ENCODE results near the gene ACKR1. TPM values are rescaled to one million over a fixed set of nuclear protein-coding genes. Genes with fewer than 3 reads are reported as not detected.

Gene ACKR1, protein sequence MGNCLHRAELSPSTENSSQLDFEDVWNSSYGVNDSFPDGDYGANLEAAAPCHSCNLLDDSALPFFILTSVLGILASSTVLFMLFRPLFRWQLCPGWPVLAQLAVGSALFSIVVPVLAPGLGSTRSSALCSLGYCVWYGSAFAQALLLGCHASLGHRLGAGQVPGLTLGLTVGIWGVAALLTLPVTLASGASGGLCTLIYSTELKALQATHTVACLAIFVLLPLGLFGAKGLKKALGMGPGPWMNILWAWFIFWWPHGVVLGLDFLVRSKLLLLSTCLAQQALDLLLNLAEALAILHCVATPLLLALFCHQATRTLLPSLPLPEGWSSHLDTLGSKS
- polyA plus RNA-seq (2013, experiment 1 of 4) = 2.6 TPM
- 1.8 TPM for polyA plus RNA-seq (2013, experiment 2 of 4)
- polyA plus RNA-seq (2013, experiment 3 of 4) = 1.4 TPM
- 1.2 TPM for polyA plus RNA-seq (2013, experiment 4 of 4)

DNA sequence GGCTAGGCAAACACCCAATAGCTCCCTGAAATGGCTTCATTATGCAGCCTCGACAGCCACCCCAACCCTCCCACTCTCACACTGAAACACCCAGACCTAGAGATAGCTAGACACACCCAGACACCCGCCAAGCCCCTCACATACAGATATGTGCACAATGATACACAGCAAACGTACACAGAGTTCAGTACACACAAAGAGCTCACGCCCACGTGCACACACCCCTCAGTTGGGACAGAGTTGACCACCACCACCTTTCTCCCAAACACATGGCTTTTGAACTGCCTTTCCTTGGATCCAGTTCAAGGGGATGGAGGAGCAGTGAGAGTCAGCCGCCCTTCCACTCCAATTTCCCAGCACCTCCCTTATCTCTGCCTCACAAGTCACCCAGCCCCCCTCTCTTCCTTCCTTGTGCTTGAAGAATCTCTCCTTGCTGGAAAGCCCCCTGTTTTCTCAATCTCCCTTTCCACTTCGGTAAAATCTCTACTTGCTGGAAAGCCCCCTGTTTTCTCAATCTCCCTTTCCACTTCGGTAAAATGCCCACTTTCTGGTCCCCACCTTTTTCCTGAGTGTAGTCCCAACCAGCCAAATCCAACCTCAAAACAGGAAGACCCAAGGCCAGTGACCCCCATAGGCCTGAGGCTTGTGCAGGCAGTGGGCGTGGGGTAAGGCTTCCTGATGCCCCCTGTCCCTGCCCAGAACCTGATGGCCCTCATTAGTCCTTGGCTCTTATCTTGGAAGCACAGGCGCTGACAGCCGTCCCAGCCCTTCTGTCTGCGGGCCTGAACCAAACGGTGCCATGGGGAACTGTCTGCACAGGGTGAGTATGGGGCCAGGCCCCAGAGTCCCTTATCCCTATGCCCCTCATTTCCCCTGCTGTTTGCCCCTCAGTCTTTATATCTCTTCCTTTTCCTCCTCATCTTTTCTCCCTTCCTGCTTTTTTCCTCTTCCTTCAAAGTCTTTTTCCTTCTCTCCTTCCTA is at the start of gene ACKR1:
Gene ACKR1 (plus strand): TSS at position 715 of the 981 bp plus-strand sequence. CDS start 85 bp downstream, at position 800.
- H3K36me3 ChIP-seq (ENCODE audit: control insufficient read depth, insufficient read depth, low read length) = peaks cover 3% of the 10 kb centered on the region
- no peaks in the 10 kb centered on the region for H3K9me3 ChIP-seq (ENCODE audit: control insufficient read depth, low read length)
- peaks cover 16% of the 10 kb centered on the region for H3K4me1 ChIP-seq (ENCODE audit: control insufficient read depth, insufficient read depth, low read length)
- H3K27ac ChIP-seq (ENCODE audit: insufficient read depth, low read depth, low read length, poor library complexity, severe bottlenecking) = no peak within 1 kb of the TSS
- no peak within 1 kb of the TSS for H3K4me3 ChIP-seq (ENCODE audit: insufficient read depth, low read depth, low read length)
- 89 to 91% methylated on average over 13 of the region's 13 CpGs for WGBS, 2 experiments
- no peaks in the 10 kb centered on the region for H3K27me3 ChIP-seq (ENCODE audit: control insufficient read depth, insufficient read depth, low read length, poor library complexity, severe bottlenecking)

GRCh38 chr1:159161001-159161718 is 43.5 kb upstream of the ACKR1 start:
- H3K27ac ChIP-seq (ENCODE audit: insufficient read depth, low read depth, low read length, poor library complexity, severe bottlenecking) = no peak overlapping the region
- WGBS, 2 experiments = 14 to 21% methylated on average over 4 of the region's 4 CpGs
- no peaks in the 10 kb centered on the region for H3K36me3 ChIP-seq (ENCODE audit: control insufficient read depth, insufficient read depth, low read length)
- H3K4me1 ChIP-seq (ENCODE audit: control insufficient read depth, insufficient read depth, low read length) = peaks cover 4% of the 10 kb centered on the region
- no peaks in the 10 kb centered on the region for H3K27me3 ChIP-seq (ENCODE audit: control insufficient read depth, insufficient read depth, low read length, poor library complexity, severe bottlenecking)
- H3K9me3 ChIP-seq (ENCODE audit: control insufficient read depth, low read length) = no peaks in the 10 kb centered on the region
- H3K4me3 ChIP-seq (ENCODE audit: insufficient read depth, low read depth, low read length) = no peak overlapping the region

- WGBS, 2 experiments = 92 to 100% methylated on average over 1 of the region's 1 CpG
- Histone ChIP-seq H3K9me3 (ENCODE audit: control insufficient read depth, low read length) (no peaks in the 10 kb centered on the region), H3K4me1 (ENCODE audit: control insufficient read depth, insufficient read depth, low read length) (peaks cover 4% of the 10 kb centered on the region), H3K27ac (ENCODE audit: insufficient read depth, low read depth, low read length, poor library complexity, severe bottlenecking) (no peak overlapping the region), H3K36me3 (ENCODE audit: control insufficient read depth, insufficient read depth, low read length) (no peaks in the 10 kb centered on the region), H3K27me3 (ENCODE audit: control insufficient read depth, insufficient read depth, low read length, poor library complexity, severe bottlenecking) (no peaks in the 10 kb centered on the region), H3K4me3 (ENCODE audit: insufficient read depth, low read depth, low read length) (no peak overlapping the region)
Measured at GRCh38 chr1:159161719-159162026, 43.0 kb upstream of the ACKR1 start.

- no peak overlapping the region for H3K4me3 ChIP-seq (ENCODE audit: insufficient read depth, low read depth, low read length)
- no peak overlapping the region for H3K27ac ChIP-seq (ENCODE audit: insufficient read depth, low read depth, low read length, poor library complexity, severe bottlenecking)
- no peaks in the 10 kb centered on the region for H3K9me3 ChIP-seq (ENCODE audit: control insufficient read depth, low read length)
- peaks cover 4% of the 10 kb centered on the region for H3K4me1 ChIP-seq (ENCODE audit: control insufficient read depth, insufficient read depth, low read length)
- H3K27me3 ChIP-seq (ENCODE audit: control insufficient read depth, insufficient read depth, low read length, poor library complexity, severe bottlenecking) = no peaks in the 10 kb centered on the region
- WGBS, 2 experiments = 92 to 93% methylated on average over 4 of the region's 4 CpGs
- no peaks in the 10 kb centered on the region for H3K36me3 ChIP-seq (ENCODE audit: control insufficient read depth, insufficient read depth, low read length)
Measured at GRCh38 chr1:159162516-159163265, 42.0 kb upstream of the ACKR1 start.

GRCh38 chr1:159163614-159164228 is 41.0 kb upstream of the ACKR1 start:
- peaks cover 4% of the 10 kb centered on the region for H3K4me1 ChIP-seq (ENCODE audit: control insufficient read depth, insufficient read depth, low read length)
- no peak overlapping the region for H3K4me3 ChIP-seq (ENCODE audit: insufficient read depth, low read depth, low read length)
- WGBS, 2 experiments = 59 to 70% methylated on average over 9 of the region's 9 CpGs
- no peaks in the 10 kb centered on the region for H3K9me3 ChIP-seq (ENCODE audit: control insufficient read depth, low read length)
- H3K36me3 ChIP-seq (ENCODE audit: control insufficient read depth, insufficient read depth, low read length) = no peaks in the 10 kb centered on the region
- H3K27ac ChIP-seq (ENCODE audit: insufficient read depth, low read depth, low read length, poor library complexity, severe bottlenecking) = no peak overlapping the region
- H3K27me3 ChIP-seq (ENCODE audit: control insufficient read depth, insufficient read depth, low read length, poor library complexity, severe bottlenecking) = no peaks in the 10 kb centered on the region

- Histone ChIP-seq H3K4me1 (ENCODE audit: control insufficient read depth, insufficient read depth, low read length) (peaks cover 13% of the 10 kb centered on the region), H3K9me3 (ENCODE audit: control insufficient read depth, low read length) (no peaks in the 10 kb centered on the region), H3K4me3 (ENCODE audit: insufficient read depth, low read depth, low read length) (no peak overlapping the region), H3K36me3 (ENCODE audit: control insufficient read depth, insufficient read depth, low read length) (no peaks in the 10 kb centered on the region), H3K27ac (ENCODE audit: insufficient read depth, low read depth, low read length, poor library complexity, severe bottlenecking) (no peak overlapping the region), H3K27me3 (ENCODE audit: control insufficient read depth, insufficient read depth, low read length, poor library complexity, severe bottlenecking) (no peaks in the 10 kb centered on the region)
- WGBS, 2 experiments = 76 to 80% methylated on average over 4 of the region's 4 CpGs
Measured at GRCh38 chr1:159168043-159168442, 36.6 kb upstream of the ACKR1 start.

- no peaks in the 10 kb centered on the region for H3K27me3 ChIP-seq (ENCODE audit: control insufficient read depth, insufficient read depth, low read length, poor library complexity, severe bottlenecking)
- H3K9me3 ChIP-seq (ENCODE audit: control insufficient read depth, low read length) = no peaks in the 10 kb centered on the region
- WGBS, 2 experiments = 78 to 83% methylated on average over 5 of the region's 5 CpGs
- H3K27ac ChIP-seq (ENCODE audit: insufficient read depth, low read depth, low read length, poor library complexity, severe bottlenecking) = no peak overlapping the region
- peaks cover 15% of the 10 kb centered on the region for H3K4me1 ChIP-seq (ENCODE audit: control insufficient read depth, insufficient read depth, low read length)
- H3K4me3 ChIP-seq (ENCODE audit: insufficient read depth, low read depth, low read length) = peak overlapping the region; percentile 82
- H3K36me3 ChIP-seq (ENCODE audit: control insufficient read depth, insufficient read depth, low read length) = no peaks in the 10 kb centered on the region
Measured at GRCh38 chr1:159170639-159171038, 34.0 kb upstream of the ACKR1 start.

DNA sequence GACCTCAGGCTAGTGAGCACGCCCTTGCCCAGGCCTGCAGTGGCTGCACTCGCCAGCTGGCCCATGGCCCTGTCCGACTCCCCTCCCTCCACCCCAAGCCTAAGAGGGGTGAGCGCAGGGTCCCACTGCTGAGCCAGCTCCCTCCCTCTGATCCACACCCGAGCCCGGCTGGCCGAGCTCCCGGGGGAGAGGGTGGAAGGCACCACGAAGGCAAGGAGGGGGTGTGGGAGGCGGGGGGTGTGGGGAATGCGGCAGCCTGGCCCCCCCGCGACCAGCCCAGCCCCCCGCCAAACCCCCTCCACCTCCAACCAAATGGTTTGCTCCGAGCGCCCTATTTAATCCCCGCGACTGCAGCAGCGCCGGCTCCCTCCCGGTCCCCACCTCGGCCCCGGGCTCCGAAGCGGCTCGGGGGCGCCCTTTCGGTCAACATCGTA is 33.4 kb upstream of the ACKR1 start, which contains the start of gene CADM3:
Gene CADM3 (plus strand): TSS at position 362 of the 434 bp plus-strand sequence. CDS start 151 bp downstream, outside the sequence.
- no peaks in the 10 kb centered on the region for H3K9me3 ChIP-seq (ENCODE audit: control insufficient read depth, low read length)
- no peak within 1 kb of the TSS for H3K27ac ChIP-seq (ENCODE audit: insufficient read depth, low read depth, low read length, poor library complexity, severe bottlenecking)
- peak within 1 kb of the TSS; percentile 82 for H3K4me3 ChIP-seq (ENCODE audit: insufficient read depth, low read depth, low read length)
- WGBS, 2 experiments = 2% methylated on average over 19 to 20 of the region's 29 CpGs
- H3K4me1 ChIP-seq (ENCODE audit: control insufficient read depth, insufficient read depth, low read length) = peaks cover 15% of the 10 kb centered on the region
- H3K36me3 ChIP-seq (ENCODE audit: control insufficient read depth, insufficient read depth, low read length) = no peaks in the 10 kb centered on the region
- no peaks in the 10 kb centered on the region for H3K27me3 ChIP-seq (ENCODE audit: control insufficient read depth, insufficient read depth, low read length, poor library complexity, severe bottlenecking)
